Right forelimb (tissue), 1 donor: Measurements from ENCODE around the gene POU2F3.

ENCODE experiments used
- DNase-seq: peaks from one replicate; pipeline ENCODE4 v3.0.0-alpha.2; 2018

Gene POU2F3

GRCh38 chr11:120289426-120289825 lies 49.5 kb downstream of the POU2F3 start:
- no peak for DNase-seq

GRCh38 chr11:120290956-120291355 lies 51.0 kb downstream of the POU2F3 start:
- no peak for DNase-seq

- no peak for DNase-seq
Measured at GRCh38 chr11:120293038-120293800, 53.3 kb downstream of the POU2F3 start.

DNA sequence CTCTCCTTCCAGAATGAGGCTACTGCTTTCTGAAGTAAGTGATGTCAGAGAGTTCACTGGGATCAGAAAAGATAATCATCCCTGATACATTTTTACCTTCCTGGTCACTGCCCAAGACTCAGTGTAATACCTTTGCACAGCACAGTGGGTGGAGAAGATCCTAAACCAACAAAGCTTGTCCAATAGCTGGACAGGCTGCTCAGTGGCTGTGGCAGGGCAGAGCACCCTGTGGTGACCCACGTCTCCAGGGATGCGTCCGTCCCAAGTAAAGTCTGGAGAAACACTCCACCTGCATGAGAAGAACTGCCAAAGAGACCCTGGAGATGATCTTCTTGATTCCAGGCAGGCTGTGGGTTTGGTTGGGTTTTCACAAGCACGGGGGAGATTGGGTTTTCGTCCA lies 54.2 kb downstream of the POU2F3 start:
- no peak for DNase-seq

- no peak for DNase-seq
Measured at GRCh38 chr11:120295099-120295498, 55.2 kb downstream of the POU2F3 start.

- no peak for DNase-seq
Measured at GRCh38 chr11:120296554-120296953, 56.6 kb downstream of the POU2F3 start.

- DNase-seq = no peak
Measured at GRCh38 chr11:120298461-120298860, 58.5 kb downstream of the POU2F3 start.

GRCh38 chr11:120302001-120302805 lies 62.3 kb downstream of the POU2F3 start:
- DNase-seq = no peak

DNA sequence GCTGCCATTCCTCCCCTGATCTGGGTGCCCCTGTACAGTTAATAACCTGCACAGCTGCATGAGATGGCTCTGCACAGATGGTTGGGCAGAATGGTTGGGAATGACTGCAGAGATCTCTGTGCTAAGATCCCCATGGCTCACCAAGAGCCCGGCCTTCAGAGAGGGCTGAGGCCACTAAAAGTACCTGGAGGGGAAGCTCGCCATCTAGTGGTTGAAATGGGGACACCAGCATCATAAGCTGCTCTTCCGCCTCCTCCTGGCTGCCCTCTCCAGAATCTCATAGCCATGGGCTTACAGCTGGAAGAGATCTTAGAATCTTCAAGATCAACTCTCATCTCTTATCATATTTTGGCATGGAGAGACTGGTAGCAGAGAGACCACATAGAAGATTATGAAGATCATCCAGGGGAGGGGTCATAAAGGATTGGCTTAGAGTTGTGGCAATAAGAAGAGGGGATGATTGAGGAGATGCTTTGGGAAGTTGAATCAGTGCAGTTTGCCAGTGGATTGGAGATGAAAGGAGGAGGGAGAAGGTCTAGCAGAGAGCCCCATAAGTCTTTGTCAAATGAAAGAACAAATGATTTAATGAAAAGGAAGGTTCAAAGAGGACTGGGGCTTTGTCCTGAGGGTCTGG lies 63.2 kb downstream of the POU2F3 start:
- DNase-seq = peak; percentile 76

DNA sequence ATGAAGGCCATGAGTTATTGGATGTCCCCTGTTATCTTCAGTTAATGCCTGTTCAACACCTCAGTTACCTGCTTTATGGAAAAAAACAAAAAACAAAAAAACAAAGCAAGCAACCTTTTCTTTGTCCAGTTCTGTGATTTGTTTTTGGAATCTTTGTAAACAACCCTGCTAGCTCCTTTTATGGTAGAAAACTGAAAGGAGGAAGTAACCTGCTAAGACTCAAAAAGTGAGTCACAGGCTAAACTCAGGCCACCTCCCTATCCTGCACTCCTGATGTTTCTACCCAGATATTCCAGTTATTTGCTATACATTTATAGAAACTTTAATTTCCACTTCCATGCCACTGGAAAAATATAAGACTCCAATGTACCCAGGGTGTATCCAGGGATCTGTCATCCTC lies 64.6 kb downstream of the POU2F3 start:
- DNase-seq = no peak

GRCh38 chr11:120305286-120305685 lies 65.3 kb downstream of the POU2F3 start:
- DNase-seq = no peak

DNA sequence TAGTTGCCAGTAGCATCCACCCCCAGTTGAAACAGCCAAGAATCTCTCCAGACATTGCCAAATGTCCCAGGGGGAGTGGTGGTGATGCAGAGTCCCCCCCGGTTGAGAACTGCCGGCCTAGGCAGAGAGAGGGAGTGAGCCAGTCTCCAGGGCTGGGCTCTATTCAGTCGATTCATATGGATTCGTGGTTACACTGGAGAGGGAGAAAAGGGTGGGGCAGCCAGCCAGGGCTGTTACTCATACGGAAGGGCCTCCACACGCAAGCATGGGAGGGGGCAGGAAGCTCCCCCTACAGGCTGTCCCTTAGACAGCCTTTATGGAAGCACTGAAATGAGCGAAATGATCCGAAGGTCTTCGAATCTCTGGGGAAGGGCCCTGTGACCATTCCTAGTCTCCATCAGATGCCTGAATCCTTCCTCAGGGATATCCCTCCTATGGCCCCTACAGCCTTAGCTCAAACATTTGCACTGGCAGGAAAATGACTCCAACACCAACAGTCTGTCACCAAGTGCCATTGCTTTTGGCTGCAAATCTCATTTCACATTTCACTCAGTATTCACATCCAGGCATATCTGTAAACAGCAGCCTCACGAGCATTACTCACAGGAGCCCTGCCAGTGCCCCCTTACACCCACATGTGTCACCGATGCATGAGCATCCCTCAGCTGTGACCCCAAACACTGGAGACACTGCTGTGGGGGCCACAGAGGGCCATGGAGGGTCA lies 66.7 kb downstream of the POU2F3 start:
- no peak for DNase-seq

DNA sequence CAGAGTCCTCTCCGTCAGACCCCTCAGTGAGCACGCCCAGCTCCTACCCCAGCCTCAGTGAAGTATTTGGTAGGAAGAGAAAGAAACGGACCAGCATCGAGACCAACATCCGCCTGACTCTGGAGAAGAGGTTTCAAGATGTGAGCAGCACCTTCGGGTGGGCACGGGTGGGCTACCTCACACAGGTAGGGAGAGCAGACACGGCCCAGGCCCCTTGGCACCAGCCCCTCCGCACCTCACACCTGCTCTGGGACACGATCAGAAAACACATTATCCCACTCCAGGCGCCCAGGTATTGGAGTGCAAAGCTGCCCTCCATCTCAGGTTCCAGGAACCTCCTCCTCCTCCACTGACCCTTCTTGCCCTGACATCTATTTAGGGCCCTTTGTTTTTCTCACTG lies 67.5 kb downstream of the POU2F3 start:
- DNase-seq = no peak

GRCh38 chr11:120308081-120308480 lies 68.1 kb downstream of the POU2F3 start:
- no peak for DNase-seq

DNA sequence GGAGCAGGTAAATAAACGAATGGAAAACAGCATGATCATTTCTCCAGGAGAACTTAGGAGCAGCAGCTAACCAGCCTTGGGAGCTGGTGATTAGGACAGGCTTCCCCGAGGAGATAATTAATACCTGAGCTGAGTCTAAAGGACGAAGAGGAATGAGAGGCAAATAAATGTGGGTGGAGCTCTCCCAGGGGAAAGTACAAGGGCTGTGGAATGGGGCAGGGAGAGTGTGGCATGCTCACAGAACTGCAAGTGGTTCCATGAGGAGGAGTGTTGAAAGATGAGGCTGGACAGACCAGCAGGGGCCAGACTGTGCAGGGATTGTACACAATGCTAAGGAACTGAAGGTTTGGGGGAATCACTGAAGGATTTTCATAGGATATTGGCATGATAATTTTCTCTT lies 70.9 kb downstream of the POU2F3 start:
- DNase-seq = no peak

DNA sequence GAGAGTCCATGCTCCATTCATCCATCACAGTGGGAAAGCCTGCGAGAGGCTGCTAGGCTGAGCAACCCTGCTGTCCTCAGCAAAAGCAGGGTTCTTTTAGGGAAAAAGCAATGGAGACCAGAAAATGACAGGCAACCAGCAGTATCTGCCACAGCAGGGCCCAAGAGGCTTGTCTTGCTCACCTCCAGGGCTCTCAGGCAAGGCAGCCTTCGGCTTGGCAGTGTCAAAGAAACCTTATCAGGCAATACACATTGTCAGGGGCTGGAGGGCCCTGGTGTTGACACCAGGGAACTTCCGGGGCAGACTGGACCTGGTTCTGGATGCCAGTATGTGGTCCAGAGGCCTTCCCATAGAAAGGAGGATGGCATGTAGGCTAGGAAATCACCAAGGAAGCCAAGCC lies 74.9 kb downstream of the POU2F3 start:
- DNase-seq = no peak

- no peak for DNase-seq
Measured at GRCh38 chr11:120316880-120317688, 77.1 kb downstream of the POU2F3 start.

DNA sequence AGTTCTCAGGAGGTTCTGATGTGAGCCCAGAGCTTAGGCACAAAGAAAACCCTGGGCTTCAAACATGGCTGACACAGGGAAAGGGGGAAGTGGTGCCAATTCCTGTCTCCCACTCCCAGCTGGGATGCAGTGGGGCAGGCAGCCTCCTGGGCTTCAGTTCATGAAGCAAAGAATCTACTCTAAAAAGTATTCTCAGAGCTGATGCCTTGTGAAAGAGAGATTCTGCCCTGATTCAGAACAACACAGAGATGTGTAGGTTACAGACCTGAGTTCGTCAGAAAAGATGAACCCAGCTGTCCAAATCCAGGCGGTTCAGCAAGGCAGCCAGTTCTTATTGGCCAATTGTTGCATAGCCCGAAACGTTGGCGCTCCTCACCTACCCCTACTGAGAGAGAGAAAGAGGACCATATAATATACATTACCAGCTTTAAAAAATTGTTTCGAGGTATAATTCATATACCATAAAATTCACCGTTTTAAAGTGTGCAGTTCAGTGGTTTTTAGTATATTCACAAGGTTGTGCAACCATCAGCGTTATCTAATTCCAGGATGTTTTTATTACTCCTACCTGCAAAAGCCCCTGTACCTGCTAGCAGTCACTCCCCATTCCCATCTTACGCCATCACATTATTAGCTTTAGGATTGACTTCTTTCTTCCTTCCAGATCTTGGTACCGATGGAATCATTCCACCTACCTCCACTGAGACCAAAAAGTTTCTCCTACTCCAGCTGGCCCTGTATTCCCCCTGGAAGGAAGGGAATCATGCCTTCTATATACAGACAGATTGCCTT lies 77.9 kb downstream of the POU2F3 start:
- no peak for DNase-seq

GRCh38 chr11:120318906-120319305 lies 79.0 kb downstream of the POU2F3 start:
- no peak for DNase-seq

DNA sequence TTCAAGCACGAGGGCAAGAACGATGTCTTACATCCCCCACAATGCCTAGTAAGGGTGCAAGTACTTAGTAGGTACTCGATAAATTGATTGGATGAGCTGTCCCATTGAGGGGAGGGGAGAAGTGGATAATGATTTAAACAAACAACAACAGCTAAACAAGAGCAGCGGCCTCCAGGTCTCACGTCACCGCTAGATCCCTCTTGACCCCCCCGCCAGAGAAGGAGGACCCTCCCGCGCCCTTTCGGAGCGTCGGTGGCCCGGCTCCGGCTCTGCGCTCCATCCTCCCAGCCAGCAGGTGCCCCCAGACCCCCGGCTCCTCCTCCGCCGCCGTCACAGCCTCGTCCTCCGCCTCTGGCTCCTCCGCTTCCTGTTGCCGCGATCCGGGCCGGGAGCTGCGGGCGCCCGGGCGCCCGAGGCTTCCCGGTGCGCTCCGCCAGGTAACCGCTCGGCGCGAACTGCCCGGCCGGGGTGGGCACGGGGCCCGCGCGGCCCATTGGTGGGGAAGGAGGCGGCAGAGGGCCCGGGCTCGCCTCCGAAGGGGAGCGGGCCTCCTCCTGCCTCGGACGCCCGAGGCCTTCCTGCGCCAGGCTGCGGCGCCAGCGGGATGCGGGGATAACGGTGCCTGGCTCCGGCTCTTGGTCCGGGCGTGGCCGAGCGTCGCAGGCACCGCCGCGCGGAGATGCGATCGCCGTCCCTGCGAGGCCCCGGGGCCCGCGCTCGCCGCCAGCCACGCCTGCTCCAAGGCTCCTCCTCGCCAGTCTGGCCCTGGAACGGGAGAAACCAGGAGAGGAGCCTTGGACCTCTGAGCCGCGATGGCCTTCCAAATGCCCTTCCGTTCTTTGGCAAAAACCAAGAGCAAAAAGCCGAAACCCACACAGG lies 85.2 kb downstream of the POU2F3 start, which contains the start of gene TLCD5:
TSS of gene TLCD5 (plus strand) at position 368 of the 879 bp plus-strand sequence. CDS start 2,143 bp downstream, outside the sequence.
- DNase-seq = peak; percentile 86
